Stimulated activated CD4-positive, alpha-beta T cell treated with anti-CD3 and anti-CD28 coated beads, Interleukin-12 subunit alpha, Interleukin-12 subunit beta, amount 100 ng/mL, for 48 hours (primary cell): ENCODE measurements around the gene CCN5.
A peak's percentile ranks its signal among the peaks of the same experiment; 100 is the strongest.

Experiments used
- DNase-seq, 3 donors: peaks; one replicate each; pipeline ENCODE4 v3.0.0-alpha.2; 2020; ENCODE audit warnings: low read depth in 2 of 3, low spot score in 1 of 3

Gene CCN5

DNA sequence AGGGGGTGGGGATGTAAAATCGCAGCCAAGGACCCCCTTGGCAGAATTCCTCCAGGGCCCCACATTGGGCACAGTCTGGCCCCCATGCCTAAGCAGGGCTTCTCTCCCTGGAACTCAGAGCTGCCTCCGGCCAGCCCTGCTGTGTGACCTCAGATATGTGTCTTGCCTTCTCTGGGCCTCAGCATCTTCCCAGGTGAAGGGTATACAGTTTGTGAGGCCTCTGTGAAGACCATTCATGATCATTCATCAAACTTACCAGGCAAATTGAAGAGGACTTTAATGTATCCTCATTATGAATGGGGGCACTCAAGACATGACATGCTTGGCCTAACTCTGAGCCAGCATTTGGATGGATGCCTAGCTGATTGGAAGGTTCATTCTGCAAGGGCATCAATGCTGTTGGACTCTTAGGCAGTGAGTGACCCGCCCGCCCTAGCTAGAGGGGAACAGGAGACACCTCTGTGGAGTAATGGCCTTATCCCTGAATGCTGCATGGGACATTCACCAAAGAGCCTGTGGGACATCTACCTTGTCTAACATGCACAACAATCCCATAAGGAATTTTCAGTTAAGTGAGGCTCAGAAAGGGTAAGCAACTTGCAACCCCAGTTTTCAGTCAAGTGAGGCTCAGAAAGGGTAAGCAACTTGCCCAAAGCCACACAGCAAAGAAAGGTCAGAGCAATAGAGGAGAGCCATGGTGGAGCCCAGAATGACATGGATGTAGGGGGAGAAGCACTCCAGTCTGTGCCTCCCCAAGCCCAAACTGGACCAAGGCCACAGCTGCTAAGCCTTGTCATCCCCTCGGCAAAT, 535 bp downstream of the CCN5 start:
- no peak for DNase-seq

- no peak for DNase-seq
Measured at GRCh38 chr20:44716309-44717106, 1.3 kb downstream of the CCN5 start.

GRCh38 chr20:44717986-44718385, 2.8 kb downstream of the CCN5 start:
- DNase-seq = no peak

DNA sequence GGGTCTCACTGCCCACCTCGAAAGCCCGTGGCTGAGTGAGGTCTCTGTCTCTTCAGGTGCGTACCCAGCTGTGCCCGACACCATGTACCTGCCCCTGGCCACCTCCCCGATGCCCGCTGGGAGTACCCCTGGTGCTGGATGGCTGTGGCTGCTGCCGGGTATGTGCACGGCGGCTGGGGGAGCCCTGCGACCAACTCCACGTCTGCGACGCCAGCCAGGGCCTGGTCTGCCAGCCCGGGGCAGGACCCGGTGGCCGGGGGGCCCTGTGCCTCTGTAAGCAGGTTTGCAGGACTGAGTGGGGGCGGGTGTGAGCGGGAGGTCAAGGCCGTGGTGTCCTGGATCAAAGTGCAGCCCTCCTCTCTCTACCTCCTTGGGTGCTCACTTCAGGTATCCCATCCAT, 4.7 kb downstream of the CCN5 start:
- no peak for DNase-seq

DNA sequence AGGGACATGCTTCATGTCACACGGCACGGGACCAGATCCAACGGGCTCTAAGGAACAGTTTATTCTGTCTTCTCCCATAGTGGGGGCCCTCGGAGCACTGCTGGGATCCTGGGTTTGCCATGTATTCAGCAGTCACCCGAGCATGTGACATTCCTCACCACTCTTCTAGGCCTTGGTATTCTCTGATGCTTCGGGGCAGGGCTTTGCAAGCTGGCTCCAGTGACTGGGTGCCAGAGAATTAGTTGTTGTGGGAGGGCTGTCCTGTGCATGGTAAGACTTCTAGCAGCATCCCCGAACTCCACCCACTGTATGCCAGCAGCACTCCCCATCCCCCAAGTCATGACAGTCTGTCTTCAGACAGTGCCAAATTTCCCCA, 5.4 kb downstream of the CCN5 start:
- no peak for DNase-seq

GRCh38 chr20:44720997-44721784, 6.0 kb downstream of the CCN5 start:
- no peak for DNase-seq

DNA sequence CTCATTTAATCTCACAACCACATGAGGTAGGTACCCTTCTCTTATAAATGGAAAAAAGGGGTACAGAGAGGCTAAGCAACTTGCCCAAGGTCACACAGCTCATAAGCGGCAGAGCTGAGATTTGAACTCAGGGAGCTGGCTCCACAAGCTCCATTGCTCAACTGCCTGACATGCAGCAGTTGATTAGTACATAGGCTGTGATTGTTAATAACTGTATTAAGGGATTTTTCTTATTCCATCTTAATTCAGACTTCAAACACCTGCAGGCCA, 6.6 kb downstream of the CCN5 start:
- no peak for DNase-seq

GRCh38 chr20:44722990-44723389, 7.8 kb downstream of the CCN5 start:
- DNase-seq = no peak

GRCh38 chr20:44723391-44723790, 8.2 kb downstream of the CCN5 start:
- no peak for DNase-seq

GRCh38 chr20:44723798-44724362, 8.7 kb downstream of the CCN5 start:
- DNase-seq = no peak

GRCh38 chr20:44724423-44725091, 9.4 kb downstream of the CCN5 start:
- DNase-seq = no peak

GRCh38 chr20:44725837-44726236, 10.7 kb downstream of the CCN5 start:
- DNase-seq = no peak

GRCh38 chr20:44727039-44727438, 11.9 kb downstream of the CCN5 start:
- no peak for DNase-seq

GRCh38 chr20:44727651-44728050, 12.5 kb downstream of the CCN5 start:
- DNase-seq = no peak

DNA sequence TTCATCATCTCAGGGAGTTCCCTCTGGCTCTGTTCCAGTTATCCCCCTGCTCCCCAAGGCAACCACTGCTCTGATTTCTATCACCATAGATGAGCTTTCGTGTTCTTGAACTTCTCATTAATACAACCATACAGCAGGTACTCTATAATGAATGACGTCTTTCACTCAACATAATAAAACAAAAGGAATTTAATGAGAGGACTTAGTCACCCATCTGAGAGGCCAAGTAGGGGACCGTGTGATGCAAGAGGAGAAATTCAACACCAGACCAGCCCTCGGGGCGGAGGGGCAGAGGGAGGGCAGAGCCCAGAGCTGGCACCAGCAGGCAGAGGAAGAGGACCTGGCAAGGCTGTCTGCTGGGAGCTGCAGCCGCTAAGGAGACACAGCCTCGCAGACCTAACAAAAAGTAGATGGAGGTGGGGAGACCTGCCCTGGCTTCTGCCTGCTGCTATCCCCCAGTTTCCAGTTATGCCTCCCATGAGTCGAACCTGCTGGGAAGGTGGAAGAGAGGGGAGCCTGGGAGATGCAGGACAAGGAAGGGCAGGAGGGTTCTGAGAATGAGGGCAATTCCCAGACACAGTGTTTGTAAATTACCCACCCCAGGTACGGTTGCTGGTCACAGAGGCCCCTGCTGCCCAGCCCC, 13.8 kb downstream of the CCN5 start:
- no peak for DNase-seq

DNA sequence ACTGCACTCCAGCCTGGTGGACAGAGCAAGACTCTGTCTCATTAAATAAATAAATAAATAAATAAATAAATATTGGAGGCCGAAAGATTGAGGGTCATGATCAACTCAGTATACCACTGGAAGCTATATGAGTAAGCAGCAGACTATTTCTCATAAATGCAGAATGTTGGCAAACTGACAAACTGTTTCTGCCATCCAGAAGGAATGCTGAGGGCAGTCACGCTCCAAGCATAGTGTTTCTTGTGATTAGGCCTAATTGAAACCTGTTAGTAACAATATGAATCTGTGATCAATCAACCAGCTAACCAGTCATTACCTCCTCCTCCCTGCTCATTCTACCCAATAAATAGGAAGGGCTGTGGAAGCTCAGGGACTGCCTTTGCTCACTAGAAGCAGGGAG, 15.3 kb downstream of the CCN5 start:
- no peak for DNase-seq

DNA sequence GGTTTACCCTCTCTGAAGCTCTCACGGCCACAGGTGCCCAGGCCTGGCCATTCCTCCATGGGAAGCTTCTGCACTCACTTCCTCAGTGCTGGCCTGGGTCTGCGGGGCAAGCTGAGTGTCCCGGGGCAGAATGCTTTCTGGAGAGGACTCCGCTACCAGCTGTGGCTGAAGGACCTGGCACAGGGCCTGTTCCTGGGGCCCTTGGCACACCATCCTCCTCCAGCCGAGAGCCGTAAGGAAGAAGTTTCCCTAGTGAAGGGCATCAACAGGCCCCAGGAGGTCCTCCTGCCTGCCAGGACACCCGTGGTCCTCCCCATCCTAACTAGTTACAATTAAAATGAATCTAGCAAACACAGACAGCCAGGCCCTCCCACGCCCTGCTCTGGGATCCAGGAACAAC, 16.5 kb downstream of the CCN5 start:
- DNase-seq = no peak

- no peak for DNase-seq
Measured at GRCh38 chr20:44732327-44732726, 17.2 kb downstream of the CCN5 start.

DNA sequence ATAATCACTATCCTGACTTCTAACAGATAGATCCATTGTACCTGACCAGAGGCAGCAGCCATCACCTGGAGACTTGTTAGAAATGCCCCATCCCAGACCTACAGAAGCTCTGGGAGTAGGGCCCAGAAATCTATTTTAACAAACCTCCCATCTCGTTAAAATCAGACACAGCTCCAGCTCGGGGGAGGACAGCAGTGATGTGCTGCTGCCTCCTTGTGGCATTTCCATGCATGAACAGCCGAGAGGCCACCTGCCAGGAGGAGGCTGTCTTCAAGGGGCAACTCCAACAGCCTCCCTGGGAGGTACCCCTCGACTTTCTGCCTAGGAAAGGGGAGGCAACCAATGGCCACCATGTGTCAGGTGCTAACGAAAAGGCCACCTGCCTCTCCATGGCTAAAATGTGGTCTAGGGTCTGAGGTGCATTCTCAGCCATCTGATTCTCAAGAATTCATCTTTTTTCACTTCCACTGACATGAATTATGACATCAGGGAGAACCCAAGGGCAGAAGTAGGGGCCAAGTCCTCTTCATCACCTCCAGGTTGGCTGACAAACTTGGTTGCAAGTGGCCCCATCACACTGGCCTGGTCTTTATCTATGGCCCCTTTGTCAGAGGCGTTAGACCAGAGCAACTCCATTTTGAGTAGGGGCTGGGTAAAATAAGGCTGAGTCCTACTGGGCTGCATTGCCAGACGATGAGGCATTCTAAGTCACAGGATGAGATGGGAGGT, 18.3 kb downstream of the CCN5 start:
- peak in 2 of 3 donors; percentile 45 to 55 for DNase-seq

DNA sequence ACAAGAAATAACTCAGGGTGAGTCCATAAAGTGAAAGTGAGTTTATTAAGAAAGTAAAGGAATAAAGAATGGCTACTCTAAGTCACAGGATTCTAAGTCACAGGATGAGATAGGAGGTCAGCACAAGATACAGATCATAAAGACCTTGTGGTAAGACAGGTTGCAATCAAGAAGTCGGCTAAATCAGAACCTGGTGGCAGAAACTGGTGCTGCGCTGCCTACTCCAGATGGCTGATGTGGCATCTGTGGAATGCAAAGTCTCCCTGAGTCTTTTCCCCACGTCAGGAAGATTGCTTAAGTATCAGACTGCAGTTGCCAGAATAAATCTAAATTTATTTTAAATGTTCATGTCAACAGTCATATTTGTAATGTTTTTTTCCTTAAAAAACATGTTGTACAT, 19.8 kb downstream of the CCN5 start:
- no peak for DNase-seq
